Stimulated activated CD8-positive, alpha-beta memory T cell treated with anti-CD3 and anti-CD28 coated beads, Interleukin-7, amount 100 ng/mL, for 48 hours (primary cell): ENCODE results near the gene PNLIPRP3.

Experiments
- DNase-seq, 2 donors: peaks; one replicate each; pipeline ENCODE4 v3.0.0-alpha.2; 2020; ENCODE audit warnings: low read depth in 1 of 2; ENCODE audit errors: extremely low read depth in 1 of 2

PNLIPRP3 gene

DNA sequence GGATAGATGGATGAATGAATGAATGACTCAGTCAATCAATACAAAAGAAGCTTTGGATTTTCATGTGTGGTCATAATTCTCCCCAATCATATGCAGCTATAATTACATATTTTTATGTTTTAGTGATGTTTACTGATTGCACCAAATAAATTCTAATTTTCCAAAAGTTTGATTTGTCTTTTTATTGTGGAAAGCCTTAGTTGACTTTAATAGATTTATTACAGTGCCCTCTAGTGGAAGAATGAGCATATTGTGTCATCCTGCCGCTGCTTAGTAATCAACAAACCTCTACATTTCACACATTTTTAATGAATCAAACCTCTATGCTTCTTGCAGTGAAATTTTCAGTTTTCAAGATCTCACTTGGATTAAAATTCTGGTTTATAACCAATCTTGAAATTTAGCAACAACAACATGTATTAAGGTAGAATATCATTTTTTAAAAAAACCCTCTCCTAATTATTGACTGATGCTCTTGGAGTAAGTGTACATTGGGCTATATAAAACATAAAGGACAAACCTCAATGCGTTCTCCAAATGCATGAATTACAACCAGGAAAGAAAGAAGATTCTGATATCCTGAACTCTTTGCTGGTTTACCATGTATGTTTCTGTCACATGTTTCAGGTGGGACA, 62.5 kb downstream of the PNLIPRP3 start:
- DNase-seq = no peak

DNA sequence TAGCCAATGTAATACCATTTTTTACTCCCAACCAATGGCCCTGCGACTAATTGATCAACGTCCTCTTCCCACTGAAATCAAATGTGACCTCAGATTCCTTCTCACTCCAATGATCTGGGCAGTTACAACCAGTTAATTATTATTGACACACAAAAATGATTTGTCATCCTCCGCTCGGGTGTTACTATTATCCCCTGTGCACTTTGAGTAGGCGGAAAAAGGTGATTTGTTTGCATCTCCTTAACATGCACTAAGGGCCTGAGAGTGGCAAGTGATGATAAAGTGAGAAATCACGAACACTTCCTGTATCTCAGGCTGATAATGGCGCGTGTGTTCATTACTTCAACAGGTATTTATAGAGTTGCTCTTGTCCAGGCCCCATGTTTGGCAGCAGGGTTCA, 77.1 kb downstream of the PNLIPRP3 start:
- no peak for DNase-seq

GRCh38 chr10:116510565-116510964, 82.9 kb downstream of the PNLIPRP3 start:
- no peak for DNase-seq

- DNase-seq = no peak
Measured at GRCh38 chr10:116511365-116511764, 83.7 kb downstream of the PNLIPRP3 start.

DNA sequence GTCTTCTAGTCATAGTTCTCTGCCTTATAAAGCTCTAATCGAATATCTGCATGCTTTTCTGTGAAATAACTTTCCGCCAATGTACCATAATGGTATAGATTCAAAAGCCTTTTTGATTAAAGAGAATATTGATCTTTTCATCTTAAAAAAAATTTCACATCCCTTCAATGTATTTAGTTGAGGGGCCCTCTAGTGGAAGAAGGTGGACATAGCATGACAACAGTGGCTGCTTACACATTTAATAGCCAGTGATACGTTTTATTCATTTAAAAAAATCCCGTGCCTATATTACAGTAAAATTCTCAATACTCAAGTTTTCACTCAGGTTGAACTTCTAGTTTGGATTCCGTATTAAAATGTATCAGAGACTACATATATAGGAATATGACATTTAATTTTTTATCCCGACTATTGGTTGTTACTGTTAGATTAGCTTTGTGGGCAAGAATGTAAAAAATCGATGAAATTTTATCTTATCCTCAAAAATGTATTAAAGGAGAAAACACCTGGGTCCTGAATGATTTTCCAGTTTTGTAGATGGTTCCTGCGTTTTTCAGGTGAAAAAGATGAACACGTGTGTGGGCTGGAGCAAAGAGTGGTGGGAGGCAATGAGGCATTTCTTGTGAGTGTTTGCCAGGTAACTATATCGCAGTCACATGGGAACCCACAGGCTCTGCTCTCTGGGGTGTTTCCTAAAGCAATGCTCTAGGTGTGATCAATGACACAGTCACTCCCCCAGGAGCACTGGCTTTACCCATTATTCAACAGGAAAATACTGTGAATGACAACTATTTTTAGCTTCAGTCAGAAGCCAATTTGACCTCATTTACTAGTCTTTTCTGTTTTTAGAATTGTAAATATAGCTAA, 94.0 kb downstream of the PNLIPRP3 start:
- DNase-seq = no peak

DNA sequence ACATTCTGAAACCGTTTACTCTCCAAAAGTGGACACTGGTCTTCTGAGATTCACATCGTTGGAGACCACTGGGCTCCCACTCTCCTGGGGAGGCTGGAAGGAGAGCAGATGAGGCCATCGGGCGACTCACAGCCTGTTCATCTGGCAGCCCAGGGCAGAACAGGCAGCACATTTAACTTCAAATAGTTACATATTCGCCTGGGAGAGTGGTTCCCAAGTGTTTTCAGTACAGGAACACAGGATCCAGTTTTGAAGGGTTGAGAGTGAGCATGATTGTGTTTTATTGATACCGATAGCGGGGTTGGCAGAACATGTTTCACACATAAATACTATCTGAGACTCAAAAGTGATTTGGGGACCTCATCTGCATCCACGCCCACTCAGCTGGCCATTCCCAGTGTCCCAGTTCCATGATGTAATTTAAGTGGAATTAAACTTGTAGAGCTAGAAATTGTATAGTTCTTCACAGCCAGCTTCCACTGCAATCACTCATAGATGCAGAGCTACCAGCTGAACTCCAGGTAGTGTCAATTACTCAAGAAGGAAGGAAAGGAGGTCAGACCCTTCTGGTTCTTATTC, 95.2 kb downstream of the PNLIPRP3 start:
- DNase-seq = no peak

GRCh38 chr10:116524736-116525135, 97.1 kb downstream of the PNLIPRP3 start:
- no peak for DNase-seq

DNA sequence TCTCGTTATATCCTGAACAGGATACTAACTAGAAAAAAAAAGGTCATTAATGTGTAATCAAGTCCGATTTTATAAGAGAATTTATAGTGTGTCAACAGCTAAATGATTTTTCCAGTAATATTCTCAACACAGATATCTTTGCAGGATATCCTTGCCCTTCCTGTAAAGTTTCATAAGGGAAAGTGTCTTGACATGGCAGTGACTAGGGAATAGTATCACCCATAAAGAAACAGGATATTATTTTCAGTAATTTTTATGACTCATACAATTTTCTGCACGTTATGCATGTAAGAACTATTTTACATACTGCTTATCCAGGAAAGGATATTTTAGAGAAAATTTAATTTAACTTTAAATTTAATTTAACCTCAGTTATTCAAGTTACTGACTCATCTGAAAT, 98.6 kb downstream of the PNLIPRP3 start:
- DNase-seq = no peak
